Left renal pelvis (tissue), 4 donors: Measurements from ENCODE around the gene ARIH2. TPM values are rescaled to one million over a fixed set of nuclear protein-coding genes. Genes with fewer than 3 reads are reported as not detected.

Source experiments
- DNase-seq, 4 donors: peaks; one replicate each; pipeline ENCODE4 v3.0.0-alpha.2; 2013; ENCODE audit warnings: low read depth in 4 of 4, low spot score in 3 of 4
- polyA plus RNA-seq, 4 donors: library from polyadenylated mRNA; unstranded; fragments of 120-200 nt; gene quantifications; one replicate each; pipeline ENCODE4 v1.2.1, GENCODE V29; 2013; ENCODE audit not compliant: insufficient read length in 4 of 4

ARIH2 gene
- polyA plus RNA-seq, 4 donors, result 60.2 to 92.9 (median 74.9) TPM

GRCh38 chr3:48927928-48928327 is 9.3 kb downstream of the ARIH2 start:
- no peak for DNase-seq

GRCh38 chr3:48928679-48929078 is 10.0 kb downstream of the ARIH2 start:
- no peak for DNase-seq

- DNase-seq, result no peak
Observed at GRCh38 chr3:48929358-48930035, 10.9 kb downstream of the ARIH2 start.

GRCh38 chr3:48930590-48930989 is 11.9 kb downstream of the ARIH2 start:
- DNase-seq, result no peak

GRCh38 chr3:48931944-48932580 is 13.4 kb downstream of the ARIH2 start:
- DNase-seq, result no peak

GRCh38 chr3:48934333-48934991 is 15.8 kb downstream of the ARIH2 start:
- no peak for DNase-seq

GRCh38 chr3:48935530-48935929 is 16.9 kb downstream of the ARIH2 start:
- DNase-seq, result no peak

GRCh38 chr3:48938156-48938555 is 19.5 kb downstream of the ARIH2 start:
- DNase-seq, result no peak

GRCh38 chr3:48938689-48939088 is 20.0 kb downstream of the ARIH2 start:
- no peak for DNase-seq

- DNase-seq, result no peak
Observed at GRCh38 chr3:48945432-48945831, 26.8 kb downstream of the ARIH2 start.

- DNase-seq, result no peak
Observed at GRCh38 chr3:48945891-48946549, 27.4 kb downstream of the ARIH2 start.

- DNase-seq, result no peak
Observed at GRCh38 chr3:48949376-48949717, 30.7 kb downstream of the ARIH2 start.

GRCh38 chr3:48950051-48950450 is 31.4 kb downstream of the ARIH2 start:
- DNase-seq, result no peak

- no peak for DNase-seq
Observed at GRCh38 chr3:48951764-48952163, 33.1 kb downstream of the ARIH2 start.

GRCh38 chr3:48952510-48953118 is 34.0 kb downstream of the ARIH2 start:
- DNase-seq, result peak in 1 of 4 donors; percentile 7

GRCh38 chr3:48957006-48957705 is 38.5 kb downstream of the ARIH2 start:
- no peak for DNase-seq

GRCh38 chr3:48960841-48961413 is 42.3 kb downstream of the ARIH2 start:
- no peak for DNase-seq

GRCh38 chr3:48962340-48962739 is 43.7 kb downstream of the ARIH2 start:
- DNase-seq, result no peak

- no peak for DNase-seq
Observed at GRCh38 chr3:48962939-48963338, 44.3 kb downstream of the ARIH2 start.

GRCh38 chr3:48963591-48963990 is 44.9 kb downstream of the ARIH2 start:
- no peak for DNase-seq
